Measurements from ENCODE around the gene PPAT. TPM values are rescaled to one million over a fixed set of nuclear protein-coding genes. Genes with fewer than 3 reads are reported as not detected.
"Not testable (repeated sequence)": the region's sequence is repeated elsewhere in the genome, so short reads cannot be mapped to it uniquely, and the experiment has no call there.

PPAT gene
- total RNA-seq, 1 donor from 2014 or later = 37.8 TPM

- no peak for TF ChIP-seq CTCF (conservative IDR thresholded peaks at IDR 0.05)
- no peak for DNase-seq (ENCODE audit: extremely low spot score, unreplicated experiment)
- Mint-ChIP-seq H3K4me3 (no peak overlapping the region), H3K27me3 (no peaks in the 10 kb centered on the region), H3K36me3 (peaks cover 24% of the 10 kb centered on the region), H3K4me1 (ENCODE audit: unreplicated experiment) (no peaks in the 10 kb centered on the region), H3K27ac (no peak overlapping the region), H3K9me3 (no peaks in the 10 kb centered on the region)
Observed at GRCh38 chr4:56374956-56375355, 60.5 kb downstream of the PPAT start.

- H3K4me1 Mint-ChIP-seq (ENCODE audit: unreplicated experiment) = no peaks in the 10 kb centered on the region
- no peak overlapping the region for H3K27ac Mint-ChIP-seq
- H3K27me3 Mint-ChIP-seq = no peaks in the 10 kb centered on the region
- peaks cover 30% of the 10 kb centered on the region for H3K36me3 Mint-ChIP-seq
- H3K9me3 Mint-ChIP-seq = peaks cover 3% of the 10 kb centered on the region
- DNase-seq (ENCODE audit: extremely low spot score, unreplicated experiment) = no peak
- TF ChIP-seq CTCF (conservative IDR thresholded peaks at IDR 0.05) = no peak
- H3K4me3 Mint-ChIP-seq = no peak overlapping the region
Observed at GRCh38 chr4:56372774-56373173, 62.6 kb downstream of the PPAT start.

GRCh38 chr4:56371426-56372220 is 63.8 kb downstream of the PPAT start:
- H3K36me3 Mint-ChIP-seq = peaks cover 26% of the 10 kb centered on the region
- no peak overlapping the region for H3K4me3 Mint-ChIP-seq
- H3K27ac Mint-ChIP-seq = no peak overlapping the region
- peaks cover 3% of the 10 kb centered on the region for H3K9me3 Mint-ChIP-seq
- TF ChIP-seq CTCF (conservative IDR thresholded peaks at IDR 0.05) = no peak
- no peaks in the 10 kb centered on the region for H3K27me3 Mint-ChIP-seq
- DNase-seq (ENCODE audit: extremely low spot score, unreplicated experiment) = no peak
- no peaks in the 10 kb centered on the region for H3K4me1 Mint-ChIP-seq (ENCODE audit: unreplicated experiment)

GRCh38 chr4:56370377-56370776 is 65.0 kb downstream of the PPAT start:
- Mint-ChIP-seq H3K9me3 (peaks cover 3% of the 10 kb centered on the region), H3K27ac (no peak overlapping the region), H3K4me1 (ENCODE audit: unreplicated experiment) (no peaks in the 10 kb centered on the region), H3K4me3 (no peak overlapping the region), H3K36me3 (peaks cover 25% of the 10 kb centered on the region), H3K27me3 (no peaks in the 10 kb centered on the region)
- TF ChIP-seq CTCF (conservative IDR thresholded peaks at IDR 0.05) = no peak
- no peak for DNase-seq (ENCODE audit: extremely low spot score, unreplicated experiment)

GRCh38 chr4:56362981-56363380 is 72.4 kb downstream of the PPAT start:
- not testable (repeated sequence) for H3K27ac Mint-ChIP-seq; H3K27me3 Mint-ChIP-seq; H3K9me3 Mint-ChIP-seq; H3K4me3 Mint-ChIP-seq; H3K4me1 Mint-ChIP-seq (ENCODE audit: unreplicated experiment); DNase-seq (ENCODE audit: extremely low spot score, unreplicated experiment)
- H3K36me3 Mint-ChIP-seq = peaks cover 26% of the 10 kb centered on the region

GRCh38 chr4:56360071-56360470 is 75.3 kb downstream of the PPAT start:
- H3K27me3 Mint-ChIP-seq = no peaks in the 10 kb centered on the region
- H3K27ac Mint-ChIP-seq = no peak overlapping the region
- peaks cover 19% of the 10 kb centered on the region for H3K36me3 Mint-ChIP-seq
- TF ChIP-seq CTCF (conservative IDR thresholded peaks at IDR 0.05) = no peak
- H3K4me1 Mint-ChIP-seq (ENCODE audit: unreplicated experiment) = no peaks in the 10 kb centered on the region
- DNase-seq (ENCODE audit: extremely low spot score, unreplicated experiment) = no peak
- no peak overlapping the region for H3K4me3 Mint-ChIP-seq
- no peaks in the 10 kb centered on the region for H3K9me3 Mint-ChIP-seq

Measured in type B pancreatic cell (in vitro differentiated cells).